H9 (cell line): ENCODE data around the gene TOR1AIP1. TPM values are rescaled to one million over a fixed set of nuclear protein-coding genes. Genes with fewer than 3 reads are reported as not detected.

Experiments
- DNase-seq: peaks from one replicate; pipeline ENCODE4 v3.0.0-alpha.2; 2017
- H2AFZ ChIP-seq: one replicate; pipeline ENCODE4 v1.6.1; 2013; ENCODE audit warnings: mild to moderate bottlenecking, low read length, control low read depth, moderate library complexity
- H2AK5ac ChIP-seq: 2 replicates; pipeline ENCODE4 v1.6.1; 2013; ENCODE audit warnings: low read length, control low read depth, mixed read lengths; ENCODE audit not compliant: insufficient read length
- H2BK120ac ChIP-seq: one replicate; pipeline ENCODE4 v1.6.1; 2013; ENCODE audit warnings: low read depth, mild to moderate bottlenecking, low read length, control low read depth, inconsistent platforms; ENCODE audit not compliant: poor library complexity, severe bottlenecking
- H2BK12ac ChIP-seq: 2 replicates; pipeline ENCODE4 v1.6.1; 2013; ENCODE audit warnings: low read length, control low read depth, mixed read lengths, low read depth; ENCODE audit not compliant: insufficient read length
- H2BK15ac ChIP-seq: 2 replicates; pipeline ENCODE4 v1.6.1; 2013; ENCODE audit warnings: low read depth, low read length, control low read depth
- H2BK20ac ChIP-seq: one replicate; pipeline ENCODE4 v1.6.1; 2013; ENCODE audit warnings: low read depth, mild to moderate bottlenecking, low read length, control low read depth, inconsistent platforms; ENCODE audit not compliant: poor library complexity, severe bottlenecking
- H2BK5ac ChIP-seq: 2 replicates; pipeline ENCODE4 v1.6.1; 2013; ENCODE audit warnings: low read length, control low read depth, mixed read lengths; ENCODE audit not compliant: insufficient read length
- H3K14ac ChIP-seq: 2 replicates; pipeline ENCODE4 v1.6.1; 2013; ENCODE audit warnings: low read length, control low read depth; ENCODE audit not compliant: insufficient read depth
- H3K18ac ChIP-seq: 2 replicates; pipeline ENCODE4 v1.6.1; 2013; ENCODE audit warnings: low read depth, mild to moderate bottlenecking, mixed read lengths, low read length, control low read depth; ENCODE audit not compliant: insufficient read length
- H3K23ac ChIP-seq: 2 replicates; pipeline ENCODE4 v1.6.1; 2013; ENCODE audit warnings: low read length, control low read depth, mixed read lengths, low read depth; ENCODE audit not compliant: insufficient read length
- H3K23me2 ChIP-seq: 2 replicates; pipeline ENCODE4 v1.6.1; 2013; ENCODE audit warnings: low read depth, mild to moderate bottlenecking, mixed read lengths, low read length, control low read depth; ENCODE audit not compliant: insufficient read length, poor library complexity, severe bottlenecking
- H3K27ac ChIP-seq: 2 replicates; pipeline ENCODE4 v1.5.1; 2013; ENCODE audit warnings: low read length, control low read depth, mixed read lengths, low read depth; ENCODE audit not compliant: insufficient read length
- H3K27me3 ChIP-seq: 2 replicates; pipeline ENCODE4 v1.6.1; 2013; ENCODE audit warnings: low read length, control low read depth, inconsistent platforms; ENCODE audit not compliant: insufficient read depth
- H3K4ac ChIP-seq: 2 replicates; pipeline ENCODE4 v1.6.1; 2013; ENCODE audit warnings: low read depth, mild to moderate bottlenecking, control low read depth, inconsistent platforms, low read length, moderate library complexity
- H3K4me1 ChIP-seq: 2 replicates; pipeline ENCODE4 v1.6.1; 2013; ENCODE audit warnings: low read length, control low read depth, inconsistent platforms; ENCODE audit not compliant: insufficient read depth
- H3K4me2 ChIP-seq: 2 replicates; pipeline ENCODE4 v1.6.1; 2013; ENCODE audit warnings: low read length, control low read depth, mixed read lengths; ENCODE audit not compliant: insufficient read length, insufficient read depth
- H3K56ac ChIP-seq: 2 replicates; pipeline ENCODE4 v1.6.1; 2013; ENCODE audit warnings: low read depth, mild to moderate bottlenecking, mixed read lengths, low read length, control low read depth; ENCODE audit not compliant: insufficient read length
- H3K79me1 ChIP-seq: 2 replicates; pipeline ENCODE4 v1.6.1; 2013; ENCODE audit warnings: low read depth, mild to moderate bottlenecking, moderate library complexity, low read length, control low read depth, inconsistent platforms; ENCODE audit not compliant: insufficient read depth, poor library complexity, severe bottlenecking
- H3K79me2 ChIP-seq: 2 replicates; pipeline ENCODE4 v1.6.1; 2013; ENCODE audit warnings: low read length, control low read depth, inconsistent platforms; ENCODE audit not compliant: insufficient read depth
- H3K9ac ChIP-seq: 2 replicates; pipeline ENCODE4 v1.6.1; 2013; ENCODE audit warnings: low read length, control low read depth, mixed read lengths; ENCODE audit not compliant: insufficient read length; ENCODE audit errors: extremely low read depth
- H3K9me3 ChIP-seq: one replicate; pipeline ENCODE4 v1.6.1; 2013; ENCODE audit warnings: low read depth, low read length, inconsistent platforms; ENCODE audit not compliant: control insufficient read depth
- H3T11ph ChIP-seq: one replicate; pipeline ENCODE4 v1.6.1; 2013; ENCODE audit warnings: mild to moderate bottlenecking, low read length, control low read depth, inconsistent platforms
- H4K20me1 ChIP-seq: one replicate; pipeline ENCODE4 v1.6.1; 2013; ENCODE audit not compliant: control insufficient read depth, insufficient read length, insufficient read depth
- H4K5ac ChIP-seq: 2 replicates; pipeline ENCODE4 v1.6.1; 2013; ENCODE audit warnings: low read depth, mild to moderate bottlenecking, mixed read lengths, low read length, control low read depth; ENCODE audit not compliant: insufficient read length
- H4K8ac ChIP-seq: replicated peaks from 2 replicates; pipeline ENCODE4 v1.6.1; 2013; ENCODE audit warnings: low read length, control low read depth, mixed read lengths, low read depth; ENCODE audit not compliant: insufficient read length
- H4K91ac ChIP-seq: 2 replicates; pipeline ENCODE4 v1.6.1; 2013; ENCODE audit warnings: low read depth, mild to moderate bottlenecking, moderate library complexity, mixed read lengths, low read length, control low read depth; ENCODE audit not compliant: insufficient read length
- H3K27ac Mint-ChIP-seq, 3 experiments: 2 replicates in 2 of 3; 3 replicates in 1 of 3; pipeline ENCODE4 v1.8.0; 2020 to 2021; ENCODE audit warnings: mixed read lengths in 3 of 3, mild to moderate bottlenecking in 1 of 3, moderate library complexity in 1 of 3
- H3K27me3 Mint-ChIP-seq: 2 replicates; pipeline ENCODE4 v1.8.0; 2021; ENCODE audit warnings: low read depth, mild to moderate bottlenecking, moderate library complexity, mixed read lengths
- H3K36me3 Mint-ChIP-seq, 3 experiments: 2 replicates in 2 of 3; 3 replicates in 1 of 3; pipeline ENCODE4 v1.8.0; 2020 to 2021; ENCODE audit warnings: low read depth in 3 of 3, mixed read lengths in 3 of 3; ENCODE audit not compliant: insufficient read depth in 1 of 3
- H3K4me1 Mint-ChIP-seq, 2 experiments: 2 replicates each; pipeline ENCODE4 v1.8.0; 2020; ENCODE audit warnings: mixed read lengths in 2 of 2
- H3K4me3 Mint-ChIP-seq, 2 experiments: 2 replicates in 1 of 2; 3 replicates in 1 of 2; pipeline ENCODE4 v1.8.0; 2020 to 2021; ENCODE audit warnings: mild to moderate bottlenecking in 2 of 2, mixed read lengths in 2 of 2, moderate library complexity in 1 of 2
- H3K9me3 Mint-ChIP-seq, 2 experiments: 2 replicates in 1 of 2; 3 replicates in 1 of 2; pipeline ENCODE4 v1.8.0; 2020; ENCODE audit warnings: mild to moderate bottlenecking in 2 of 2, mixed read lengths in 2 of 2, moderate library complexity in 1 of 2
- CTCF ChIP-seq: fragments of 200-600 bp; sonication (generic); conservative IDR thresholded peaks from 3 replicates; pipeline ENCODE4 v1.8.0; 2021; ENCODE audit warnings: antibody characterized with exemption, mild to moderate bottlenecking
- total RNA-seq: library from RNA; stranded (reverse); gene quantifications from 2 replicates; pipeline ENCODE4 v1.2.1, GENCODE V29; 2021

Gene TOR1AIP1
- total RNA-seq, 1 experiment from 2014 or later: 25.5 TPM

DNA sequence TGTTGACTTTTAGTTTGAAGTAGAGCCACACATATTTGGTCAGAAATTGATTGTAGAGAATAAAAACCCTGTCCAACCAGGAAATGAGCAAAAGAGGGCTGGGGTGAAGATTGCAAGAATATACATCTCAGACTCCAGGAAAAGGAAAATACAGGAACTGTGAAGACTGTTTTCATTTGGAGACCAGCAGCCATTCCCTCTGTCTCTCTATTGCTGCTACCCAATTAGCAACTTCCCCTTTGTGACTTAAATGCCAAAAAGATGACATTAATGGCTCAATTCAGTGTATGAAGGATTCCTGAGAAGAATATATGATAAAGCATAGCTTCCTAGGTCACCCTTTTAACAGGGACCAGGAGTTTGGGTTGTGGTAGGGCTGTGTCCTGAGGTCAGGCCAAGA lies 40.9 kb downstream of the TOR1AIP1 start:
- H4K5ac ChIP-seq: no peak overlapping the region
- DNase-seq: no peak
- no peak overlapping the region for H3K18ac ChIP-seq
- H2BK20ac ChIP-seq: no peak overlapping the region
- no peak overlapping the region for H2BK5ac ChIP-seq
- H2BK15ac ChIP-seq: no peak overlapping the region
- no peaks in the 10 kb centered on the region for H3K9me3 ChIP-seq
- no peaks in the 10 kb centered on the region for H4K20me1 ChIP-seq
- H3K4me1 ChIP-seq: peaks cover 7% of the 10 kb centered on the region; the same call in 1 of the 2 replicates
- no peak overlapping the region for H3K4me3 Mint-ChIP-seq
- H3K9me3 Mint-ChIP-seq: no peaks in the 10 kb centered on the region
- TF ChIP-seq CTCF: no peak
- no peak overlapping the region for H2AK5ac ChIP-seq
- no peak overlapping the region for H2BK120ac ChIP-seq
- H3K4me2 ChIP-seq: no peak overlapping the region
- no peak overlapping the region for H3K4ac ChIP-seq
- H3T11ph ChIP-seq: no peak overlapping the region
- H4K91ac ChIP-seq: no peak overlapping the region
- no peaks in the 10 kb centered on the region for H3K27me3 ChIP-seq
- no peaks in the 10 kb centered on the region for H3K27me3 Mint-ChIP-seq
- H3K23me2 ChIP-seq: no peaks in the 10 kb centered on the region
- no peaks in the 10 kb centered on the region for H3K79me2 ChIP-seq
- H3K9ac ChIP-seq: no peak overlapping the region
- no peaks in the 10 kb centered on the region for H3K79me1 ChIP-seq
- H3K14ac ChIP-seq: no peak overlapping the region
- H3K27ac Mint-ChIP-seq: no peak overlapping the region; a peak in 2 of 7 replicates
- no peak overlapping the region for H4K8ac ChIP-seq
- H2AFZ ChIP-seq: no peak overlapping the region
- H3K4me1 Mint-ChIP-seq: peaks cover 14% of the 10 kb centered on the region in 2 experiments
- H3K23ac ChIP-seq: no peak overlapping the region
- no peak overlapping the region for H3K56ac ChIP-seq
- H2BK12ac ChIP-seq: no peak overlapping the region
- H3K36me3 Mint-ChIP-seq: peaks cover 8 to 20% (median 19%) of the 10 kb centered on the region in 3 experiments; a peak in 6 of 7 replicates
- H3K27ac ChIP-seq: no peak overlapping the region
